Endothelial cell (in vitro differentiated cells): ENCODE measurements around the gene PBX2. TPM values are rescaled to one million over a fixed set of nuclear protein-coding genes. Genes with fewer than 3 reads are reported as not detected.
"Not testable (repeated sequence)": the region's sequence is repeated elsewhere in the genome, so short reads cannot be mapped to it uniquely, and the experiment has no call there.

ENCODE experiments used
- DNase-seq: peaks from one replicate; pipeline ENCODE4 v3.0.0; 2021; ENCODE audit warnings: low spot score
- H3K27ac Mint-ChIP-seq: one replicate; pipeline ENCODE4 v1.8.0; 2021; ENCODE audit warnings: mixed read lengths, inconsistent platforms; ENCODE audit not compliant: unreplicated experiment
- H3K27me3 Mint-ChIP-seq: one replicate; pipeline ENCODE4 v1.8.0; 2021; ENCODE audit warnings: mild to moderate bottlenecking, moderate library complexity, mixed read lengths, inconsistent platforms; ENCODE audit not compliant: unreplicated experiment
- H3K36me3 Mint-ChIP-seq: one replicate; pipeline ENCODE4 v1.8.0; 2021; ENCODE audit warnings: mild to moderate bottlenecking, low read depth, mixed read lengths, inconsistent platforms; ENCODE audit not compliant: unreplicated experiment
- H3K4me1 Mint-ChIP-seq: one replicate; pipeline ENCODE4 v1.8.0; 2021; ENCODE audit warnings: mild to moderate bottlenecking, mixed read lengths, inconsistent platforms; ENCODE audit not compliant: unreplicated experiment
- H3K4me3 Mint-ChIP-seq: one replicate; pipeline ENCODE4 v1.8.0; 2021; ENCODE audit warnings: mild to moderate bottlenecking, mixed read lengths, inconsistent platforms; ENCODE audit not compliant: unreplicated experiment
- H3K9me3 Mint-ChIP-seq: one replicate; pipeline ENCODE4 v1.8.0; 2021; ENCODE audit warnings: mixed read lengths, inconsistent platforms; ENCODE audit not compliant: unreplicated experiment
- CTCF ChIP-seq: fragments of 200-600 bp; sonication (generic); IDR thresholded peaks from one replicate; pipeline ENCODE4 v1.5.0; 2021; ENCODE audit warnings: antibody characterized with exemption; ENCODE audit not compliant: unreplicated experiment
- total RNA-seq: library from RNA; stranded (reverse); fragmentation: NEBNext Ultra II Directional; extraction: Animal tissue kit (Norgen Biotek cat#: 25700); gene quantifications from one replicate; pipeline ENCODE4 v1.2.1, GENCODE V29; 2021; ENCODE audit not compliant: unreplicated experiment

Gene PBX2
- total RNA-seq, 1 donor from 2014 or later: 308 TPM

DNA sequence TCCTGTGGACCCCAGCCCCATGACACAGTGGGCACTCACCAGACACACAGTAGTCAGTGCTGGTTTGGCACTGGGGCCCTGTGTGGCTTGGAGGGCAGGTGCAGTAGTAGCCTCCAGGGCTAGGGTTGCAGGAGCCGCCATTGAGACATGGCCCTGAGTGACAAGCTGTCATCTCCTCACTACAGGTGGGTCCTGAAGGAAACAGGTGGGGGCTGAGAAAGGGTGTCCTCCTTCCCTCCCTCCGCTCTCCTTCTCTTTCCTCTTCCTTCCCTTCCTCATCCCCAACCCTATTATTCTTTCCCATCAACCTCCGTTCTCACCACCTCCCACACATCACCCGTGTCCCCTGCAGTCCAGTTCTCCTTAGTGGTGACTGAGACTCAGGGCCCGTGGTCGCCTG lies 23.6 kb upstream of the PBX2 start:
- H3K4me3 Mint-ChIP-seq: no peak overlapping the region
- peak overlapping the region; percentile 18 for H3K27ac Mint-ChIP-seq
- peaks cover 58% of the 10 kb centered on the region for H3K36me3 Mint-ChIP-seq
- peaks cover 22% of the 10 kb centered on the region for H3K4me1 Mint-ChIP-seq
- TF ChIP-seq CTCF: no peak
- H3K9me3 Mint-ChIP-seq: no peaks in the 10 kb centered on the region
- no peak for DNase-seq
- H3K27me3 Mint-ChIP-seq: peaks cover 7% of the 10 kb centered on the region

DNA sequence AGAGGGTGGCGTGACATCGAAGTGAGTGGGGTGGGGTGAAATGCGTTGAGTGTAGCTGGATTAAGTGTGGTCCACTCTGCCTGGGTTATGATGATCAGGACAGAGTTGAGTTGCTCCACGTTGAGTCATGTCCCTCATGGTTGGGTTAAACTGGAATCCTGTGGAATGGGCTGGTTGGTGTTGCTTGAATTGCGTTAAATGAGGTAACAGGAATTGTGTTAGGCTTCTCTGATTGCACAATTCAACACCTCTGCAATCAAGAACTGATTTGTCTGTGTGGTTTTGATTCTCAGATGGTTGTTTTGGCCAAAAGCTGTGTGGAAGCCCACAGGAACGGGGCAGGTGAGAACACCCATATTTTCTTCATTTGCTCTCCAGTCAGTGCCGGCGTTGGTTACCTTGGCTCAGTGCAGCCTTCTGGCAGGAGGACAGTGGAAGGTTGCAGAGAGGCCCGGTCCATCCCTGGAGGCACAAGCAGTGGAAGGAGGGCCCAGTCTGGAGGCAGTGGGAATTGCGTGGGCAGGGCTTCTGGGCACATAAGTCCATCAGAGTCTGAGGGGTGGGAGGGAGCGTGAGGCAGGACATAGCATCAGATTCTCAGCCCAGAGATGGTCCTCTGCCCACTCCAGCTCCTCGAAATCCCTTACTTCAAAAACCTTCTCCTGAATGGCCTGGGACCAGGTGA lies 22.2 kb upstream of the PBX2 start:
- Mint-ChIP-seq H3K36me3 (peaks cover 59% of the 10 kb centered on the region), H3K27me3 (peaks cover 7% of the 10 kb centered on the region), H3K4me3 (peak overlapping the region; percentile 79), H3K27ac (no peak overlapping the region), H3K4me1 (peaks cover 17% of the 10 kb centered on the region), H3K9me3 (no peaks in the 10 kb centered on the region)
- TF ChIP-seq CTCF: no peak
- no peak for DNase-seq

GRCh38 chr6:32211432-32211831 lies 21.4 kb upstream of the PBX2 start:
- not testable (repeated sequence) for H3K4me3 Mint-ChIP-seq, H3K27me3 Mint-ChIP-seq, H3K27ac Mint-ChIP-seq, H3K9me3 Mint-ChIP-seq, DNase-seq
- H3K4me1 Mint-ChIP-seq: peaks cover 12% of the 10 kb centered on the region
- H3K36me3 Mint-ChIP-seq: peaks cover 57% of the 10 kb centered on the region

DNA sequence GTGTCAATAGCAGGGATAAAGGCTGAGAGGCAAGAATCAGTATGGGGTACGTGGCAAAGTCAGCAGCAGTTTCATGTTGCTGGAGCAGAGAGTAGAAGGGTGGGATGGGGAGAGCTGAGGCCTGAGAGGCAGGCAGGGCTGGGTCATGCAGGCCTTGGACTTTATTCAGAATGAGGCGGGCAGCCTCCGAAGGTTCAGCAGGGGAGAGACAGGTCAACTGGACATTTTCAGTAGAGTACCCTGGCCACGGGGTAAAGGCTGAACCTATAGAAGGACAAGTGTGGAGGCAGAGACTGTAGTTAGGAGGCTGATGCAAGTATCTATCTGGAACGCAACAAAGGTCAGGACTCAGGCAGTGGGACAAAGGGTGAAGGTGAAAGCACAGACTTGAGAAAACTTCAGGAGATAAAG lies 20.2 kb upstream of the PBX2 start:
- peak overlapping the region; percentile 52 for H3K4me3 Mint-ChIP-seq

DNA sequence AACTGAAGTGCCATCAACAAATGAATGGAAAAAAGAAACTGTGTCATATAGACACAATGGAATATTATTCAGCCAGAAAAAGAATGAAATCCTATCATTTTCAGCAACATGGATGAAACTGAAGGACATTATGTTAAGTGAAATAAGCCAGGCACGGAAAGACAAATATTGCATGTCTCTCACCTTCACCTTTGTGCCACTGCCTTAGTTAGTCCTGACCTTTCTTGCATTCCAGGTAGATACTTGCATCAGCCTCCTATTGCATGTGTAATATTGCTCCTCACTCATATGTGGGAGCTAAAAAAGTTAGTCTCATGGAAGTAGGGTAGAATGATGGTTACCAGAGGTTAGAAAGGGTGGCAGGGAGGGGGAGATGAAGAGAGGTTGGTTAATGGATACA lies 19.0 kb upstream of the PBX2 start:
- H3K36me3 Mint-ChIP-seq: peaks cover 53% of the 10 kb centered on the region

More for the DNA sequence above, 20.2 kb upstream of the PBX2 start:
- H3K27me3 Mint-ChIP-seq: peaks cover 7% of the 10 kb centered on the region
- peaks cover 54% of the 10 kb centered on the region for H3K36me3 Mint-ChIP-seq
- no peaks in the 10 kb centered on the region for H3K9me3 Mint-ChIP-seq
- H3K27ac Mint-ChIP-seq: peak overlapping the region; percentile 24
- H3K4me1 Mint-ChIP-seq: peaks cover 4% of the 10 kb centered on the region
- TF ChIP-seq CTCF: no peak
- DNase-seq: no peak

More for the DNA sequence above, 19.0 kb upstream of the PBX2 start:
- DNase-seq: no peak
- Mint-ChIP-seq H3K27me3 (peaks cover 6% of the 10 kb centered on the region), H3K27ac (no peak overlapping the region), H3K4me1 (peaks cover 4% of the 10 kb centered on the region), H3K4me3 (peak overlapping the region; percentile 76), H3K9me3 (no peaks in the 10 kb centered on the region)
- TF ChIP-seq CTCF: no peak
